Pancreas (tissue), 10 donors: ENCODE data around the gene NDUFA7. TPM values are rescaled to one million over a fixed set of nuclear protein-coding genes. Genes with fewer than 3 reads are reported as not detected.

Experiments used
- ATAC-seq, 4 donors: fragments of 200-7000 bp; cut with Tn5 transposase; one replicate each; pipeline versions ENCODE4 v1.8.0 to v1.9.1; 2020; ENCODE audit warnings: mild to moderate bottlenecking in 4 of 4, moderate library complexity in 4 of 4
- DNase-seq, 6 donors: peaks; one replicate each; pipeline ENCODE4 v3.0.0-alpha.2; 2020
- FAIRE-seq: peaks from 2 replicates; lab custom pipeline; 2012; peaks lifted over from hg19 to GRCh38; lab: Jason Lieb, UNC
- H3K27ac ChIP-seq, 4 donors: fragments of 200-600 bp; sonication (generic); 1 replicate in 3 of 4; 2 replicates in 1 of 4; pipeline versions ENCODE4 v1.5.0 to v1.8.0; 2020
- H3K27me3 ChIP-seq, 4 donors: fragments of 200-600 bp; one replicate each; pipeline ENCODE4 v1.8.0; 2021
- H3K36me3 ChIP-seq, 3 donors: fragments of 200-600 bp; sonication (generic) in 1 of 3; one replicate each; pipeline versions ENCODE4 v1.5.0 to v1.8.0; 2020 to 2021
- H3K4me1 ChIP-seq, 3 donors: fragments of 200-600 bp; one replicate each; pipeline ENCODE4 v1.8.0; 2021
- H3K4me3 ChIP-seq, 4 donors: fragments of 200-600 bp; sonication (generic) in 2 of 4; one replicate each; pipeline versions ENCODE4 v1.5.0 to v1.8.0; 2020 to 2021
- H3K9me3 ChIP-seq, 4 donors: fragments of 200-600 bp; one replicate each; pipeline ENCODE4 v1.8.0; 2021
- CTCF ChIP-seq, 4 donors: fragments of 200-600 bp; sonication (generic) in 3 of 4; IDR thresholded peaks; one replicate each; pipeline versions ENCODE4 v1.5.0 to v1.8.0; 2021; ENCODE audit warnings: antibody characterized with exemption in 4 of 4
- WGBS, 2 donors: extraction: QIAGEN DNeasy Blood & Tissue Kit; methylation state at CpG; one replicate each; pipeline ENCODE4 v1.1.7; 2013; 5-methylcytosine and 5-hydroxymethylcytosine counted together
- intact Hi-C, 3 donors: fragments of 100-400 bp; cut with DNase I; formaldehyde crosslinking; loops; one replicate each; pipeline versions ENCODE4 v1.11.1 to v1.14.2; 2022
- polyA plus RNA-seq, 2 donors: library from polyadenylated mRNA; stranded (reverse); fragments of 200-250 nt; gene quantifications; one replicate each; pipeline ENCODE4 v1.2.3, GENCODE V29; 2013
- total RNA-seq, 6 donors: library from RNA; stranded (reverse); fragmentation: NEBNext Ultra II Directional in 4 of 6; extraction: Animal tissue kit (Norgen Biotek cat#: 25700) in 4 of 6; gene quantifications; one replicate each; pipeline versions ENCODE4 v1.2.1 to v1.2.4, GENCODE V29; 2021 to 2023
- donor health status: healthy with polysubstance abuse.
- donor health status: DM: no; HTN: no; CAD: no; lungs with moderate emphysema.
- donor health status: DM: no; HTN: no; CAD: no.
- donor health status: control.
- donor health status: control.
- donor health status: Bipolar disorder and iron deficiency.
- donor health status: DM: yes; HTN: yes; CAD: no.
- donor health status: DM: no; HTN: no; CAD: no.
- donor health status: DM: no; HTN: no; CAD: no.
- donor health status: DM: yes; HTN: yes; CAD: no.

Gene NDUFA7
- total RNA-seq (10 to 100 TPM in 5 of 6 donors, 1 to 10 TPM in 1; 7.7 to 17.8 (median 11.2) TPM), polyA plus RNA-seq (10 to 100 TPM; 71.4 to 81.2 TPM)

- Histone ChIP-seq H3K36me3 (peaks cover 0 to 9% (median 6%) of the 10 kb centered on the region in 3 donors), H3K27ac (peak within 1 kb of the TSS; percentile 61 to 80 (median 78))
- intact Hi-C loops = no loop called here
These were observed at the start of gene NDUFA7, which contains the start of gene RPS28 for GRCh38 chr19:8321067-8321985. Gene NDUFA7, minus strand, starts transcription at chr19:8321375. Its CDS starts 17 bp downstream, at chr19:8321358. Gene RPS28, plus strand, starts transcription at chr19:8321496. Its CDS starts 35 bp downstream, at chr19:8321531.

GRCh38 chr19:8370176-8371010 is 49.2 kb upstream of the NDUFA7 start:
- peaks cover 0 to 47% (median 0%) of the 10 kb centered on the region in 3 donors for H3K36me3 ChIP-seq
- H3K27ac ChIP-seq = peak overlapping the region in 1 of 4 donors; percentile 8
- H3K4me1 ChIP-seq = peaks cover 12 to 28% (median 22%) of the 10 kb centered on the region in 3 donors
- TF ChIP-seq CTCF (IDR thresholded peaks at IDR 0.05) = no peak
- H3K9me3 ChIP-seq = no peaks in the 10 kb centered on the region
- peak in 3 of 6 donors; percentile 10 to 20 (median 15) for DNase-seq
- intact Hi-C loops = no loop called here
- WGBS, 2 donors = 64 to 71% methylated on average over 19 of the region's 19 CpGs
- no peak for FAIRE-seq
- no peak for ATAC-seq
- no peak overlapping the region for H3K4me3 ChIP-seq
- H3K27me3 ChIP-seq = no peaks in the 10 kb centered on the region

More at GRCh38 chr19:8321067-8321985, at the start of gene NDUFA7, which contains the start of gene RPS28:
- no peak for FAIRE-seq
- DNase-seq = peak; percentile 94 to 99 (median 98)
- Histone ChIP-seq H3K4me3 (peak within 1 kb of the TSS; percentile 61 to 93 (median 76)), H3K27me3 (no peaks in the 10 kb centered on the region), H3K9me3 (no peaks in the 10 kb centered on the region), H3K4me1 (peaks cover 8 to 23% (median 9%) of the 10 kb centered on the region in 3 donors)
- peak; percentile 95 to 98 (median 95) for ATAC-seq
- 0% methylated on average over 66 to 72 of the region's 72 CpGs for WGBS, 2 donors
- TF ChIP-seq CTCF (IDR thresholded peaks at IDR 0.05) = no peak

- peak overlapping the region; percentile 41 to 81 (median 70) for H3K27ac ChIP-seq
- FAIRE-seq = no peak
- no peak for TF ChIP-seq CTCF (IDR thresholded peaks at IDR 0.05)
- H3K27me3 ChIP-seq = no peaks in the 10 kb centered on the region
- peak; percentile 52 to 78 (median 70) for ATAC-seq
- WGBS, 2 donors = 17 to 19% methylated on average over 20 to 23 of the region's 23 CpGs
- peaks cover 0 to 29% (median 0%) of the 10 kb centered on the region in 3 donors for H3K36me3 ChIP-seq
- H3K4me1 ChIP-seq = peaks cover 31 to 34% (median 33%) of the 10 kb centered on the region in 3 donors
- intact Hi-C loops = no loop called here
- peak; percentile 94 to 99 (median 98) for DNase-seq
- H3K9me3 ChIP-seq = no peaks in the 10 kb centered on the region
- peak overlapping the region in 2 of 4 donors; percentile 23 to 93 for H3K4me3 ChIP-seq
These were observed 46.3 kb upstream of the NDUFA7 start for GRCh38 chr19:8367327-8368001.

GRCh38 chr19:8366961-8367326 is 45.8 kb upstream of the NDUFA7 start:
- no peak for TF ChIP-seq CTCF (IDR thresholded peaks at IDR 0.05)
- DNase-seq (peak in 3 of 6 donors; percentile 63 to 87 (median 83)), FAIRE-seq (no peak), ATAC-seq (peak; percentile 2 to 12 (median 9))
- Histone ChIP-seq H3K27me3 (no peaks in the 10 kb centered on the region), H3K4me3 (peak overlapping the region in 2 of 4 donors; percentile 23 to 93), H3K4me1 (peaks cover 34 to 37% (median 37%) of the 10 kb centered on the region in 3 donors), H3K27ac (peak overlapping the region; percentile 41 to 81 (median 70)), H3K9me3 (no peaks in the 10 kb centered on the region), H3K36me3 (peaks cover 0 to 27% (median 0%) of the 10 kb centered on the region in 3 donors)
- 27 to 43% methylated on average over 13 of the region's 13 CpGs for WGBS, 2 donors
- intact Hi-C loops = no loop called here
